ENCODE results near the gene MIDN. TPM values are rescaled to one million over a fixed set of nuclear protein-coding genes. Genes with fewer than 3 reads are reported as not detected.

The MIDN gene
- total and polyA plus RNA-seq, 7 experiments from 2014 or later = 1.4 to 310 (median 26.6) TPM

- H3K36me3 ChIP-seq (ENCODE audit: control insufficient read depth in 2 of 3, insufficient read depth in 3 of 3, low read length in 3 of 3) = peaks cover 22 to 58% (median 24%) of the 10 kb centered on the region in 3 experiments
- Mint-ChIP-seq H3K4me1 (peaks cover 30 to 49% (median 34%) of the 10 kb centered on the region in 7 donors), H3K4me3 (peak overlapping the region; percentile 79 to 93 (median 88)), H3K27me3 (peaks cover 0 to 3% (median 0%) of the 10 kb centered on the region in 5 donors), H3K27ac (peak overlapping the region; percentile 65 to 98 (median 95)), H3K9me3 (peaks cover 0 to 6% (median 0%) of the 10 kb centered on the region in 11 donors), H3K36me3 (peaks cover 0 to 34% (median 17%) of the 10 kb centered on the region in 5 donors)
- CTCF ChIA-PET = no interaction called here
- POLR2A ChIA-PET = interaction anchor here (1.2 to 6.6 kb wide), 2 partner anchors 8 to 33 kb away, joined by 7 to 60 read pairs; partner anchors contain the start of gene CIRBP
- intact Hi-C loops (cut with micrococcal nuclease) = loop anchor here in 1 of 2 donors (5.0 kb wide), 2 partner anchors 75 to 315 kb away; partner anchors contain the start of gene MBD3
- ATAC-seq (no peak), DNase-seq (no peak)
- peaks cover 30 to 43% of the 10 kb centered on the region in 2 donors for H3K4me1 ChIP-seq (ENCODE audit: control insufficient read depth in 2 of 2, insufficient read depth in 2 of 2, low read length in 2 of 2)
- H3K27me3 ChIP-seq (ENCODE audit: control insufficient read depth in 2 of 2, insufficient read depth in 2 of 2, low read length in 2 of 2) = no peaks in the 10 kb centered on the region
- peak overlapping the region; percentile 93 for H3K27ac ChIP-seq (ENCODE audit: low read depth, low read length)
- no peak overlapping the region for H3K4me3 ChIP-seq (ENCODE audit: low read length)
- no peaks in the 10 kb centered on the region for H3K9me3 ChIP-seq (ENCODE audit: control insufficient read depth in 2 of 3, low read length in 3 of 3)
Observed at GRCh38 chr19:1277061-1277460, 28.7 kb downstream of the MIDN start.

- Mint-ChIP-seq H3K4me1 (peaks cover 21 to 39% (median 27%) of the 10 kb centered on the region in 7 donors), H3K27me3 (peaks cover 0 to 3% (median 0%) of the 10 kb centered on the region in 5 donors), H3K36me3 (peaks cover 0 to 24% (median 10%) of the 10 kb centered on the region in 5 donors), H3K27ac (peak overlapping the region in 5 of 9 donors; percentile 13 to 72 (median 59)), H3K4me3 (peak overlapping the region in 3 of 10 donors; percentile 25 to 74 (median 60)), H3K9me3 (peaks cover 0 to 3% (median 0%) of the 10 kb centered on the region in 11 donors)
- no peaks in the 10 kb centered on the region for H3K9me3 ChIP-seq (ENCODE audit: control insufficient read depth in 2 of 3, low read length in 3 of 3)
- H3K4me3 ChIP-seq (ENCODE audit: low read length) = no peak overlapping the region
- ChIA-PET POLR2A (interaction anchor here (0.6 to 1.2 kb wide), 2 partner anchors 9 to 57 kb away, joined by 4 to 7 read pairs; partner anchors contain the start of gene CIRBP), CTCF (interaction anchor here (1.0 kb wide), 1 partner anchor 94 kb away, joined by 4 read pairs; no protein-coding TSS in a partner anchor)
- no peak overlapping the region for H3K27ac ChIP-seq (ENCODE audit: low read depth, low read length)
- no peak for ATAC-seq
- H3K27me3 ChIP-seq (ENCODE audit: control insufficient read depth in 2 of 2, insufficient read depth in 2 of 2, low read length in 2 of 2) = no peaks in the 10 kb centered on the region
- intact Hi-C loops (cut with micrococcal nuclease) = loop anchor here (2.0 to 5.0 kb wide), 3 partner anchors 74 to 314 kb away; partner anchors contain the start of gene MBD3 (in 1 of the 2)
- peaks cover 23 to 34% of the 10 kb centered on the region in 2 donors for H3K4me1 ChIP-seq (ENCODE audit: control insufficient read depth in 2 of 2, insufficient read depth in 2 of 2, low read length in 2 of 2)
- H3K36me3 ChIP-seq (ENCODE audit: control insufficient read depth in 2 of 3, insufficient read depth in 3 of 3, low read length in 3 of 3) = peaks cover 14 to 48% (median 20%) of the 10 kb centered on the region in 3 experiments
- DNase-seq = no peak
Observed at GRCh38 chr19:1278074-1278473, 29.7 kb downstream of the MIDN start.

- ChIA-PET CTCF (interaction anchor here (0.8 to 1.1 kb wide), 4 partner anchors 35 to 102 kb away, joined by 3 to 4 read pairs (median 4); no protein-coding TSS in a partner anchor), POLR2A (interaction anchor here (0.6 to 2.2 kb wide), 3 partner anchors 10 to 1059 kb away, joined by 3 to 16 read pairs (median 4); partner anchors contain the start of gene CIRBP)
- peaks cover 6 to 39% (median 11%) of the 10 kb centered on the region in 3 experiments for H3K36me3 ChIP-seq (ENCODE audit: control insufficient read depth in 2 of 3, insufficient read depth in 3 of 3, low read length in 3 of 3)
- H3K27me3 ChIP-seq (ENCODE audit: control insufficient read depth in 2 of 2, insufficient read depth in 2 of 2, low read length in 2 of 2) = no peaks in the 10 kb centered on the region
- H3K4me1 ChIP-seq (ENCODE audit: control insufficient read depth in 2 of 2, insufficient read depth in 2 of 2, low read length in 2 of 2) = peaks cover 14 to 25% of the 10 kb centered on the region in 2 donors
- intact Hi-C loops (cut with micrococcal nuclease) = loop anchor here (1.0 to 5.0 kb wide), 5 partner anchors 73 to 313 kb away; partner anchors contain the start of genes MBD3 (in 1 of the 2) and NDUFS7 (in 1 of the 2)
- no peak for DNase-seq
- peaks cover 0 to 16% (median 3%) of the 10 kb centered on the region in 5 donors for H3K36me3 Mint-ChIP-seq
- H3K4me1 Mint-ChIP-seq = peaks cover 15 to 30% (median 20%) of the 10 kb centered on the region in 7 donors
- no peak for ATAC-seq
- peaks cover 0 to 2% (median 0%) of the 10 kb centered on the region in 11 donors for H3K9me3 Mint-ChIP-seq
- H3K27ac ChIP-seq (ENCODE audit: low read depth, low read length) = no peak overlapping the region
- no peaks in the 10 kb centered on the region for H3K9me3 ChIP-seq (ENCODE audit: control insufficient read depth in 2 of 3, low read length in 3 of 3)
- H3K4me3 Mint-ChIP-seq = no peak overlapping the region
- no peak overlapping the region for H3K4me3 ChIP-seq (ENCODE audit: low read length)
- H3K27ac Mint-ChIP-seq = peak overlapping the region in 4 of 9 donors; percentile 5 to 90 (median 68)
- peaks cover 0 to 5% (median under 1%) of the 10 kb centered on the region in 5 donors for H3K27me3 Mint-ChIP-seq
Observed at GRCh38 chr19:1278713-1279660, 30.6 kb downstream of the MIDN start.

GRCh38 chr19:1279782-1280341 is 31.5 kb downstream of the MIDN start:
- Mint-ChIP-seq H3K4me1 (peaks cover 15 to 28% (median 20%) of the 10 kb centered on the region in 7 donors), H3K9me3 (peaks cover 0 to 2% (median 0%) of the 10 kb centered on the region in 11 donors), H3K27ac (peak overlapping the region in 7 of 9 donors; percentile 43 to 90 (median 76)), H3K4me3 (peak overlapping the region in 4 of 10 donors; percentile 32 to 77 (median 48)), H3K27me3 (peaks cover 9 to 14% (median 9%) of the 10 kb centered on the region in 5 donors), H3K36me3 (peaks cover 0 to 15% (median 3%) of the 10 kb centered on the region in 5 donors)
- Histone ChIP-seq H3K27me3 (ENCODE audit: control insufficient read depth in 2 of 2, insufficient read depth in 2 of 2, low read length in 2 of 2) (peaks cover 0 to 3% of the 10 kb centered on the region in 2 donors), H3K4me1 (ENCODE audit: control insufficient read depth in 2 of 2, insufficient read depth in 2 of 2, low read length in 2 of 2) (peaks cover 6 to 17% of the 10 kb centered on the region in 2 donors), H3K4me3 (ENCODE audit: low read length) (no peak overlapping the region), H3K36me3 (ENCODE audit: control insufficient read depth in 2 of 3, insufficient read depth in 3 of 3, low read length in 3 of 3) (peaks cover 0 to 30% (median 2%) of the 10 kb centered on the region in 3 experiments), H3K9me3 (ENCODE audit: control insufficient read depth in 2 of 3, low read length in 3 of 3) (no peaks in the 10 kb centered on the region), H3K27ac (ENCODE audit: low read depth, low read length) (no peak overlapping the region)
- no peak for ATAC-seq
- ChIA-PET CTCF (interaction anchor here (0.8 to 1.1 kb wide), 4 partner anchors 11 to 101 kb away, joined by 3 to 4 read pairs (median 4); partner anchors contain the start of gene CIRBP), POLR2A (interaction anchor here (0.6 to 2.2 kb wide), 2 partner anchors 10 to 1058 kb away, joined by 3 to 16 read pairs; partner anchors contain the start of gene CIRBP)
- peak; percentile 59 to 84 (median 73) for DNase-seq
- intact Hi-C loops (cut with micrococcal nuclease) = loop anchor here (1.0 to 5.0 kb wide), 5 partner anchors 72 to 312 kb away; partner anchors contain the start of genes MBD3 (in 1 of the 2) and NDUFS7 (in 1 of the 2)

- no peaks in the 10 kb centered on the region for H3K9me3 ChIP-seq (ENCODE audit: control insufficient read depth in 2 of 3, low read length in 3 of 3)
- peaks cover 0 to 3% of the 10 kb centered on the region in 2 donors for H3K27me3 ChIP-seq (ENCODE audit: control insufficient read depth in 2 of 2, insufficient read depth in 2 of 2, low read length in 2 of 2)
- H3K4me3 ChIP-seq (ENCODE audit: low read length) = no peak overlapping the region
- no peak for DNase-seq
- Mint-ChIP-seq H3K4me3 (peak overlapping the region in 1 of 10 donors; percentile 17), H3K4me1 (peaks cover 15 to 30% (median 20%) of the 10 kb centered on the region in 7 donors), H3K27me3 (peaks cover 12 to 19% (median 14%) of the 10 kb centered on the region in 5 donors), H3K36me3 (peaks cover 0 to 15% (median 3%) of the 10 kb centered on the region in 5 donors), H3K9me3 (peaks cover 0 to 2% (median 0%) of the 10 kb centered on the region in 11 donors), H3K27ac (peak overlapping the region in 1 of 9 donors; percentile 51)
- peaks cover 4 to 13% of the 10 kb centered on the region in 2 donors for H3K4me1 ChIP-seq (ENCODE audit: control insufficient read depth in 2 of 2, insufficient read depth in 2 of 2, low read length in 2 of 2)
- CTCF ChIA-PET = interaction anchor here (0.7 kb wide), 1 partner anchor 295 kb away, joined by 3 read pairs; no protein-coding TSS in a partner anchor
- intact Hi-C loops (cut with micrococcal nuclease) = no loop called here
- H3K27ac ChIP-seq (ENCODE audit: low read depth, low read length) = no peak overlapping the region
- no peak for ATAC-seq
- POLR2A ChIA-PET = interaction anchor here (2.2 kb wide), 1 partner anchor 12 kb away, joined by 16 read pairs; the partner anchor contains the start of gene CIRBP
- peaks cover 0 to 28% (median 0%) of the 10 kb centered on the region in 3 experiments for H3K36me3 ChIP-seq (ENCODE audit: control insufficient read depth in 2 of 3, insufficient read depth in 3 of 3, low read length in 3 of 3)
Observed at GRCh38 chr19:1280636-1281568, 32.5 kb downstream of the MIDN start.
